HepG2 (cell line): ENCODE measurements around the gene NDOR1. TPM values are rescaled to one million over a fixed set of nuclear protein-coding genes. Genes with fewer than 3 reads are reported as not detected.

Experiments
- CREBL2 ChIP-seq: sonication (generic); formaldehyde crosslinking; IDR thresholded peaks from 2 replicates; pipeline ENCODE4 v1.8.1; 2023; ENCODE audit warnings: missing genetic modification reagents, mild to moderate bottlenecking, borderline replicate concordance
- E2F2 ChIP-seq: sonication (generic); formaldehyde crosslinking; IDR thresholded peaks from 2 replicates; pipeline ENCODE4 v1.4.0; 2020; ENCODE audit warnings: missing genetic modification reagents, borderline replicate concordance
- FOXA3 ChIP-seq: IDR thresholded peaks from 2 replicates; pipeline ENCODE4 v1.6.1; 2016; ENCODE audit warnings: missing genetic modification reagents, missing compliant biosample characterization
- GABPA ChIP-seq, 2 experiments: IDR thresholded peaks; 2 replicates each; pipeline ENCODE4 v1.6.1; 2011 to 2016; ENCODE audit warnings: low read depth in 2 of 2, low read length in 1 of 2, missing biosample characterization in 1 of 2, missing genetic modification characterization in 1 of 2
- HDAC6 ChIP-seq: fragments of 200-600 bp; sonication (generic); IDR thresholded peaks from 2 replicates; pipeline ENCODE4 v1.7.0; 2017; ENCODE audit warnings: mild to moderate bottlenecking, antibody characterized with exemption, low read length, low read depth
- HMG20A ChIP-seq: IDR thresholded peaks from 2 replicates; pipeline ENCODE4 v1.6.1; 2016; ENCODE audit warnings: borderline replicate concordance
- KAT8 ChIP-seq: IDR thresholded peaks from 2 replicates; pipeline ENCODE4 v1.6.1; 2016; ENCODE audit warnings: missing genetic modification reagents, missing compliant biosample characterization
- NR2F2 ChIP-seq: IDR thresholded peaks from 2 replicates; pipeline ENCODE4 v1.6.1; 2012; ENCODE audit warnings: low read depth, inconsistent platforms, borderline replicate concordance
- PRDM4 ChIP-seq: sonication (generic); formaldehyde crosslinking; IDR thresholded peaks from 2 replicates; pipeline ENCODE4 v1.9.0; 2021; ENCODE audit warnings: missing genetic modification reagents, borderline replicate concordance
- RARG ChIP-seq: sonication (generic); formaldehyde crosslinking; IDR thresholded peaks from 2 replicates; pipeline ENCODE4 v1.4.0; 2020; ENCODE audit warnings: low read depth, mild to moderate bottlenecking, missing genetic modification reagents
- RXRB ChIP-seq: IDR thresholded peaks from 2 replicates; pipeline ENCODE4 v1.6.1; 2016; ENCODE audit warnings: borderline replicate concordance, missing genetic modification reagents, missing compliant biosample characterization
- SALL1 ChIP-seq: sonication (generic); formaldehyde crosslinking; IDR thresholded peaks from 2 replicates; pipeline ENCODE4 v1.8.0; 2022; ENCODE audit warnings: mild to moderate bottlenecking, missing genetic modification reagents
- SP1 ChIP-seq, 2 experiments: fragments of 450-650 bp in 1 of 2; sonication (generic) in 1 of 2; formaldehyde crosslinking in 1 of 2; IDR thresholded peaks; 2 replicates each; pipeline versions ENCODE4 v1.4.0 to v1.6.1; 2016 to 2020; ENCODE audit warnings: missing genetic modification reagents in 1 of 2
- TBX2 ChIP-seq: sonication (generic); formaldehyde crosslinking; IDR thresholded peaks from 2 replicates; pipeline ENCODE4 v1.5.0; 2020; ENCODE audit warnings: missing genetic modification reagents, mild to moderate bottlenecking, borderline replicate concordance
- ZBED4 ChIP-seq: sonication (generic); formaldehyde crosslinking; IDR thresholded peaks from 2 replicates; pipeline ENCODE4 v1.4.0; 2020; ENCODE audit warnings: missing genetic modification reagents, borderline replicate concordance
- ZFAT ChIP-seq: sonication (generic); formaldehyde crosslinking; conservative IDR thresholded peaks from 2 replicates; pipeline ENCODE4 v1.8.1; 2023; ENCODE audit warnings: missing genetic modification reagents, inconsistent platforms
- ZNF263 ChIP-seq: sonication (generic); formaldehyde crosslinking; IDR thresholded peaks from 2 replicates; pipeline ENCODE4 v1.4.0; 2020; ENCODE audit warnings: missing genetic modification reagents
- ZNF552 ChIP-seq: sonication (generic); formaldehyde crosslinking; IDR thresholded peaks from 2 replicates; pipeline ENCODE4 v1.9.0; 2022; ENCODE audit warnings: missing genetic modification reagents, mild to moderate bottlenecking, borderline replicate concordance
- ZNF629 ChIP-seq: sonication (generic); formaldehyde crosslinking; conservative IDR thresholded peaks from 2 replicates; pipeline ENCODE4 v1.5.0; 2020; ENCODE audit warnings: missing genetic modification reagents
- ZNF660 ChIP-seq: sonication (generic); formaldehyde crosslinking; IDR thresholded peaks from 2 replicates; pipeline ENCODE4 v1.5.1; 2020; ENCODE audit warnings: mild to moderate bottlenecking, low read depth, missing genetic modification reagents, borderline replicate concordance
- ZNF7 ChIP-seq: IDR thresholded peaks from 2 replicates; pipeline ENCODE4 v1.6.1; 2016; ENCODE audit warnings: missing biosample characterization, missing genetic modification reagents
- ZNF782 ChIP-seq: sonication (generic); formaldehyde crosslinking; IDR thresholded peaks from 2 replicates; pipeline ENCODE4 v1.4.0; 2020; ENCODE audit warnings: missing genetic modification reagents, mild to moderate bottlenecking, borderline replicate concordance
- polyA plus RNA-seq, 8 experiments: library from polyadenylated mRNA; depleted of rRNA in 3 of 8; stranded (reverse) in 7 of 8; unstranded in 1 of 8; fragments of >200 nt; fragmentation: Illumina TruSeq in 4 of 8; extraction: Trizol in 4 of 8; gene quantifications; 2 replicates each; pipeline versions ENCODE4 v1.2.1 to v1.2.3, GENCODE V29; 2011 to 2016; ENCODE audit warnings: low read depth in 4 of 8, missing spikeins in 1 of 8, mixed read lengths in 1 of 8; ENCODE audit not compliant: insufficient read depth in 1 of 8
- total RNA-seq, 5 experiments: library from RNA; depleted of rRNA; stranded (reverse); fragments of >200 nt; fragmentation: Illumina TruSeq; extraction: Trizol; gene quantifications; 2 replicates each; pipeline ENCODE4 v1.2.3, GENCODE V29; 2016; ENCODE audit warnings: low read depth in 1 of 5

Gene NDOR1
- total and polyA plus RNA-seq, 2 of the 13 experiments (the other 11 are each of a cell fraction or from before 2014, with no cell fraction given), result 3.6 to 8.7 TPM

GRCh38 chr9:137227054-137227852, 21.8 kb downstream of the NDOR1 start, which contains the start of gene RNF224 (continued):
- no peak for TF ChIP-seq PRDM4 (CRISPR knock-in tag)
- TF ChIP-seq ZBED4, result peak; percentile 39; the same call in 1 of the 2 replicates
- TF ChIP-seq FOXA3 (CRISPR knock-in tag), result peak; percentile 31; the same call in 1 of the 2 replicates
- TF ChIP-seq SALL1 (CRISPR knock-in tag), result peak; percentile 55
- TF ChIP-seq ZNF782 (CRISPR knock-in tag), result no peak
- no peak for TF ChIP-seq ZNF660 (CRISPR knock-in tag)
- TF ChIP-seq HDAC6, result no peak
- TF ChIP-seq GABPA (IDR thresholded peaks at IDR 0.05; ENCODE audit: low read depth, low read length), result no peak
- no peak for TF ChIP-seq GABPA (CRISPR knock-in tag; IDR thresholded peaks at IDR 0.05; ENCODE audit: low read depth)
- no peak for TF ChIP-seq ZFAT (CRISPR knock-in tag)
- TF ChIP-seq ZNF552 (CRISPR knock-in tag), result no peak
- TF ChIP-seq RARG (CRISPR knock-in tag), result no peak
- TF ChIP-seq ZNF7 (CRISPR knock-in tag), result no peak
- TF ChIP-seq SP1 (IDR thresholded peaks at IDR 0.05), result no peak
- peak; percentile 27; the same call in 1 of the 2 replicates for TF ChIP-seq SP1 (CRISPR knock-in tag; IDR thresholded peaks at IDR 0.05)
- no peak for TF ChIP-seq ZNF263 (CRISPR knock-in tag)
- 0 out of 2 replicates have a peak, but pooled peaks have one; percentile 10 for TF ChIP-seq ZNF629
- TF ChIP-seq CREBL2 (CRISPR knock-in tag), result no peak
- peak; percentile 35; the same call in 1 of the 2 replicates for TF ChIP-seq TBX2 (CRISPR knock-in tag)
- no peak for TF ChIP-seq NR2F2
- peak; percentile 34; the same call in 1 of the 2 replicates for TF ChIP-seq RXRB
- no peak for TF ChIP-seq KAT8 (CRISPR knock-in tag)
- no peak for TF ChIP-seq HMG20A
- TF ChIP-seq E2F2, result no peak
